GM12892 (cell line): ENCODE data around the gene GRIPAP1.

Experiments
- POLR2A ChIP-seq: IDR thresholded peaks from 2 replicates; pipeline ENCODE4 v1.6.1; 2011; ENCODE audit warnings: low read depth, low read length, control low read depth
- POLR2AphosphoS5 ChIP-seq: IDR thresholded peaks from 2 replicates; pipeline ENCODE4 v1.6.1; 2011; ENCODE audit warnings: low read depth, low read length, control low read depth
- TAF1 ChIP-seq: IDR thresholded peaks from 2 replicates; pipeline ENCODE4 v1.6.1; 2011; ENCODE audit warnings: low read depth, mild to moderate bottlenecking, control low read depth, low read length, borderline replicate concordance

DNA sequence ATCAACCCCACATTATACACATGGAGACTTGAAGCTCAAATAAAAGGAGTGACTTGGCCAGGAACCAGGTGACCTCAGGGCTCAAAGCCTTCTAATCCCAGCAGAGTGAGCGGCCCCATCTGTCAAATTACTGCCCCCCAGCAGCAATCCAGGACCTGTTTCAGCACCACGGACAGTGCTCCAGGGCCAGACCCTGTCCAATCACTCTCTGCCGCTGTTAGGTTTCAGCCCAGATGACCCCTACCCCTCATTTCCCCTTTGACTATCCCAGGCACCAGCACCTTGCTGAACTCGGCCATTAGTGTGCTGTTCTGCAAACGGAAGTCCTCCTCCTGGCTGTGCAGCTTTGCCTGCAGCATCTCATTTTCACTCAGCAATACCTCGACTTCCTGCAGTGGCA, 5.1 kb downstream of the GRIPAP1 start:
- TF ChIP-seq POLR2AphosphoS5 (no peak), POLR2A (no peak), TAF1 (no peak)
